HepG2 (cell line): ENCODE results near the gene ACAP1. TPM values are rescaled to one million over a fixed set of nuclear protein-coding genes. Genes with fewer than 3 reads are reported as not detected.

Source experiments
- ATRX ChIP-seq: sonication (generic); formaldehyde crosslinking; IDR thresholded peaks from 2 replicates; pipeline ENCODE4 v1.4.0; 2020; ENCODE audit warnings: missing genetic modification reagents, borderline replicate concordance
- CBFB ChIP-seq: sonication (generic); formaldehyde crosslinking; IDR thresholded peaks from 2 replicates; pipeline ENCODE4 v1.4.0; 2020; ENCODE audit warnings: missing genetic modification reagents
- MYNN ChIP-seq: sonication (generic); formaldehyde crosslinking; IDR thresholded peaks from 2 replicates; pipeline ENCODE4 v1.4.0; 2020; ENCODE audit warnings: mild to moderate bottlenecking, low read depth, missing genetic modification reagents
- PHF21A ChIP-seq: sonication (generic); formaldehyde crosslinking; IDR thresholded peaks from 2 replicates; pipeline ENCODE4 v1.5.0; 2020; ENCODE audit warnings: mild to moderate bottlenecking, missing genetic modification reagents
- SAFB2 ChIP-seq: sonication (generic); formaldehyde crosslinking; IDR thresholded peaks from 2 replicates; pipeline ENCODE4 v1.5.1; 2020; ENCODE audit warnings: missing genetic modification reagents, low read depth, mild to moderate bottlenecking, borderline replicate concordance
- SP5 ChIP-seq: IDR thresholded peaks from 2 replicates; pipeline ENCODE4 v1.6.1; 2016; ENCODE audit warnings: low read depth, borderline replicate concordance
- TCF12 ChIP-seq, 2 experiments: fragments of 450-650 bp in 1 of 2; sonication (generic) in 1 of 2; formaldehyde crosslinking in 1 of 2; IDR thresholded peaks; 2 replicates each; pipeline versions ENCODE4 v1.6.1 to v1.8.0; 2017 to 2022; ENCODE audit warnings: antibody characterized with exemption in 1 of 2, mild to moderate bottlenecking in 1 of 2, missing genetic modification reagents in 1 of 2, moderate library complexity in 1 of 2
- YEATS4 ChIP-seq: sonication (generic); formaldehyde crosslinking; IDR thresholded peaks from 2 replicates; pipeline ENCODE4 v1.4.0; 2020; ENCODE audit warnings: missing genetic modification reagents, borderline replicate concordance
- ZBTB20 ChIP-seq: sonication (generic); formaldehyde crosslinking; IDR thresholded peaks from 2 replicates; pipeline ENCODE4 v1.8.1; 2023; ENCODE audit warnings: missing genetic modification reagents, low read depth, mild to moderate bottlenecking, borderline replicate concordance
- ZFX ChIP-seq: sonication (generic); formaldehyde crosslinking; IDR thresholded peaks from 2 replicates; pipeline ENCODE4 v1.4.0; 2020; ENCODE audit warnings: mild to moderate bottlenecking, low read depth, missing genetic modification reagents, moderate library complexity
- ZKSCAN8 ChIP-seq: IDR thresholded peaks from 2 replicates; pipeline ENCODE4 v1.6.1; 2016; ENCODE audit warnings: borderline replicate concordance, missing genetic modification reagents, missing compliant biosample characterization
- ZNF160 ChIP-seq: sonication (generic); formaldehyde crosslinking; IDR thresholded peaks from 2 replicates; pipeline ENCODE4 v1.8.0; 2022; ENCODE audit warnings: mild to moderate bottlenecking, inconsistent platforms, missing genetic modification reagents
- ZNF382 ChIP-seq: sonication (generic); formaldehyde crosslinking; IDR thresholded peaks from 2 replicates; pipeline ENCODE4 v1.5.0; 2020; ENCODE audit warnings: missing genetic modification reagents, mild to moderate bottlenecking, borderline replicate concordance
- ZSCAN29 ChIP-seq: sonication (generic); formaldehyde crosslinking; conservative IDR thresholded peaks from 2 replicates; pipeline ENCODE4 v1.4.0; 2020; ENCODE audit warnings: mild to moderate bottlenecking, missing genetic modification reagents
- ZSCAN30 ChIP-seq: sonication (generic); formaldehyde crosslinking; IDR thresholded peaks from 2 replicates; pipeline ENCODE4 v1.5.0; 2020; ENCODE audit warnings: mild to moderate bottlenecking, missing genetic modification reagents
- polyA plus RNA-seq, 8 experiments: library from polyadenylated mRNA; depleted of rRNA in 3 of 8; stranded (reverse) in 7 of 8; unstranded in 1 of 8; fragments of >200 nt; fragmentation: Illumina TruSeq in 4 of 8; extraction: Trizol in 4 of 8; gene quantifications; 2 replicates each; pipeline versions ENCODE4 v1.2.1 to v1.2.3, GENCODE V29; 2011 to 2016; ENCODE audit warnings: low read depth in 4 of 8, missing spikeins in 1 of 8, mixed read lengths in 1 of 8; ENCODE audit not compliant: insufficient read depth in 1 of 8
- total RNA-seq, 5 experiments: library from RNA; depleted of rRNA; stranded (reverse); fragments of >200 nt; fragmentation: Illumina TruSeq; extraction: Trizol; gene quantifications; 2 replicates each; pipeline ENCODE4 v1.2.3, GENCODE V29; 2016; ENCODE audit warnings: low read depth in 1 of 5
- TF ChIP-seq, protein P1 (sequence below), 2 experiments: sonication (generic) in 1 of 2; formaldehyde crosslinking in 1 of 2; IDR thresholded peaks; 2 replicates each; pipeline versions ENCODE4 v1.4.0 to v1.6.1; 2018 to 2020; ENCODE audit warnings: missing genetic modification reagents in 2 of 2, borderline replicate concordance in 1 of 2, low read depth in 1 of 2, mild to moderate bottlenecking in 1 of 2, missing biosample characterization in 1 of 2
- TF ChIP-seq, protein P2 (sequence below): IDR thresholded peaks from 2 replicates; pipeline ENCODE4 v1.6.1; 2016; ENCODE audit warnings: missing genetic modification reagents, missing compliant biosample characterization
- TF ChIP-seq, protein P3 (sequence below): sonication (generic); formaldehyde crosslinking; IDR thresholded peaks from 2 replicates; pipeline ENCODE4 v1.5.0; 2020; ENCODE audit warnings: mild to moderate bottlenecking, missing genetic modification reagents, borderline replicate concordance
- TF ChIP-seq, protein P4 (sequence below): sonication (generic); formaldehyde crosslinking; conservative IDR thresholded peaks from 2 replicates; pipeline ENCODE4 v1.8.0; 2022; ENCODE audit warnings: missing genetic modification reagents
- TF ChIP-seq, protein P5 (sequence below): IDR thresholded peaks from 2 replicates; pipeline ENCODE4 v1.6.1; 2016; ENCODE audit warnings: low read depth, borderline replicate concordance
- TF ChIP-seq, protein P6 (sequence below): IDR thresholded peaks from 2 replicates; pipeline ENCODE4 v1.6.1; 2018; ENCODE audit warnings: missing genetic modification reagents, mild to moderate bottlenecking, missing compliant biosample characterization

ACAP1 gene
- total and polyA plus RNA-seq, 2 of the 13 experiments (the other 11 are each of a cell fraction or from before 2014, with no cell fraction given) = 1.3 to 2.5 TPM

DNA sequence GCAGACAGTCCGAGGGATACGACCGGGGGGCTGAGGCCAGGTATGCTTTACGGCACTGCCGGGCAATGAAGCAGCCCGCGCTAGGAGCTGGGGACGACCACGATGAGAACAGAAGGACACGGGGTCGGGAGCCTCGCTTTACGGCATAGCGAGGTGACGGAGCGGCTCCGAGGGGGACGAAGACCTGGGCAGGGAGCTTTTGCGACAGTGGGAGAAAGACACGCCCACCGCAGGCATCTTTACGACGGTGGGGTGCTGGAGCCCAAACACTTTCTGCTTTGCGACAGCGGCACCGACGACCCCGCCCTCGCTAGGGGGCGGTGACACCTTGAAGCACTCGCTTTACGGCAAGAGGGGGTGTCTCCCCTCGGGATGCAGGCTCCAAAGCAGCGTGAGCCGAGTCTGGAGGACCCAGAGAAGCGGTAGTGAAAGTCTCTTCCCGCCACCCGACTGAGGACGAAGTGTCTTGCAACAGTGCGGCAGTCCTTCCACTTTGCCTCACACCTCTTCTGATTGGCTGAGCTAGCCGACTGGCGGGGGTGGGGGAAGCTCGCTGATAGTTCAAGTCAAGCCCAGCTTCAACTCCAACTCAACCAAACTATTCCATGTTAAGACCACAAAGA, 6.8 kb upstream of the ACAP1 start (continued):
- TF ChIP-seq, protein P1, sequence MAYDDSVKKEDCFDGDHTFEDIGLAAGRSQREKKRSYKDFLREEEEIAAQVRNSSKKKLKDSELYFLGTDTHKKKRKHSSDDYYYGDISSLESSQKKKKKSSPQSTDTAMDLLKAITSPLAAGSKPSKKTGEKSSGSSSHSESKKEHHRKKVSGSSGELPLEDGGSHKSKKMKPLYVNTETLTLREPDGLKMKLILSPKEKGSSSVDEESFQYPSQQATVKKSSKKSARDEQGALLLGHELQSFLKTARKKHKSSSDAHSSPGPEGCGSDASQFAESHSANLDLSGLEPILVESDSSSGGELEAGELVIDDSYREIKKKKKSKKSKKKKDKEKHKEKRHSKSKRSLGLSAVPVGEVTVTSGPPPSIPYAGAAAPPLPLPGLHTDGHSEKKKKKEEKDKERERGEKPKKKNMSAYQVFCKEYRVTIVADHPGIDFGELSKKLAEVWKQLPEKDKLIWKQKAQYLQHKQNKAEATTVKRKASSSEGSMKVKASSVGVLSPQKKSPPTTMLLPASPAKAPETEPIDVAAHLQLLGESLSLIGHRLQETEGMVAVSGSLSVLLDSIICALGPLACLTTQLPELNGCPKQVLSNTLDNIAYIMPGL (CRISPR knock-in tag; IDR thresholded peaks at IDR 0.05; ENCODE audit: borderline replicate concordance in 1 of 2, low read depth in 1 of 2) = peak; percentile 56 to 74; a peak in 3 of 4 replicates
- no peak for TF ChIP-seq ZSCAN30 (CRISPR knock-in tag)
- TF ChIP-seq ZNF160 (CRISPR knock-in tag) = peak; percentile 37; the same call in 1 of the 2 replicates
- TF ChIP-seq, protein P2, sequence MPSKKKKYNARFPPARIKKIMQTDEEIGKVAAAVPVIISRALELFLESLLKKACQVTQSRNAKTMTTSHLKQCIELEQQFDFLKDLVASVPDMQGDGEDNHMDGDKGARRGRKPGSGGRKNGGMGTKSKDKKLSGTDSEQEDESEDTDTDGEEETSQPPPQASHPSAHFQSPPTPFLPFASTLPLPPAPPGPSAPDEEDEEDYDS (CRISPR knock-in tag) = peak; percentile 83
- TF ChIP-seq SP5 (CRISPR knock-in tag) = peak; percentile 69
- TF ChIP-seq, protein P3, sequence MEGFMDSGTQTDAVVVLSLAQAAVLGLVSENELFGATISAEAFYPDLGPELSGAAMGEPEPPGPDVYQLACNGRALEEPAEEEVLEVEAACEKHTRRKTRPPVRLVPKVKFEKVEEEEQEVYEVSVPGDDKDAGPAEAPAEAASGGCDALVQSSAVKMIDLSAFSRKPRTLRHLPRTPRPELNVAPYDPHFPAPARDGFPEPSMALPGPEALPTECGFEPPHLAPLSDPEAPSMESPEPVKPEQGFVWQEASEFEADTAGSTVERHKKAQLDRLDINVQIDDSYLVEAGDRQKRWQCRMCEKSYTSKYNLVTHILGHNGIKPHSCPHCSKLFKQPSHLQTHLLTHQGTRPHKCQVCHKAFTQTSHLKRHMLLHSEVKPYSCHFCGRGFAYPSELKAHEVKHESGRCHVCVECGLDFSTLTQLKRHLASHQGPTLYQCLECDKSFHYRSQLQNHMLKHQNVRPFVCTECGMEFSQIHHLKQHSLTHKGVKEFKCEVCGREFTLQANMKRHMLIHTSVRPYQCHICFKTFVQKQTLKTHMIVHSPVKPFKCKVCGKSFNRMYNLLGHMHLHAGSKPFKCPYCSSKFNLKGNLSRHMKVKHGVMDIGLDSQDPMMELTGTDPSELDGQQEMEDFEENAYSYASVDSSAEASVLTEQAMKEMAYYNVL (CRISPR knock-in tag) = peak; percentile 49; the same call in 1 of the 2 replicates
- TF ChIP-seq ATRX (CRISPR knock-in tag) = no peak
- TF ChIP-seq ZKSCAN8 (CRISPR knock-in tag) = no peak
- no peak for TF ChIP-seq ZBTB20 (CRISPR knock-in tag)
- TF ChIP-seq ZFX (CRISPR knock-in tag) = peak; percentile 74
- TF ChIP-seq TCF12 (IDR thresholded peaks at IDR 0.05) = no peak
- TF ChIP-seq TCF12 (CRISPR knock-in tag; IDR thresholded peaks at IDR 0.05) = no peak
- TF ChIP-seq SAFB2 (CRISPR knock-in tag) = peak; percentile 69; the same call in 1 of the 2 replicates
- peak; percentile 29; the same call in 1 of the 2 replicates for TF ChIP-seq MYNN (CRISPR knock-in tag)
- TF ChIP-seq, protein P4, sequence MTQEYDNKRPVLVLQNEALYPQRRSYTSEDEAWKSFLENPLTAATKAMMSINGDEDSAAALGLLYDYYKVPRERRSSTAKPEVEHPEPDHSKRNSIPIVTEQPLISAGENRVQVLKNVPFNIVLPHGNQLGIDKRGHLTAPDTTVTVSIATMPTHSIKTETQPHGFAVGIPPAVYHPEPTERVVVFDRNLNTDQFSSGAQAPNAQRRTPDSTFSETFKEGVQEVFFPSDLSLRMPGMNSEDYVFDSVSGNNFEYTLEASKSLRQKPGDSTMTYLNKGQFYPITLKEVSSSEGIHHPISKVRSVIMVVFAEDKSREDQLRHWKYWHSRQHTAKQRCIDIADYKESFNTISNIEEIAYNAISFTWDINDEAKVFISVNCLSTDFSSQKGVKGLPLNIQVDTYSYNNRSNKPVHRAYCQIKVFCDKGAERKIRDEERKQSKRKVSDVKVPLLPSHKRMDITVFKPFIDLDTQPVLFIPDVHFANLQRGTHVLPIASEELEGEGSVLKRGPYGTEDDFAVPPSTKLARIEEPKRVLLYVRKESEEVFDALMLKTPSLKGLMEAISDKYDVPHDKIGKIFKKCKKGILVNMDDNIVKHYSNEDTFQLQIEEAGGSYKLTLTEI (CRISPR knock-in tag) = no peak
- TF ChIP-seq, protein P5, sequence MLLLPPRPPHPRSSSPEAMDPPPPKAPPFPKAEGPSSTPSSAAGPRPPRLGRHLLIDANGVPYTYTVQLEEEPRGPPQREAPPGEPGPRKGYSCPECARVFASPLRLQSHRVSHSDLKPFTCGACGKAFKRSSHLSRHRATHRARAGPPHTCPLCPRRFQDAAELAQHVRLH (CRISPR knock-in tag) = peak; percentile 79; the same call in 1 of the 2 replicates
- TF ChIP-seq YEATS4 (CRISPR knock-in tag) = peak; percentile 49
- 0 out of 2 replicates have a peak, but pooled peaks have one; percentile 34 for TF ChIP-seq CBFB (CRISPR knock-in tag)
- no peak for TF ChIP-seq ZSCAN29
- no peak for TF ChIP-seq ZNF382 (CRISPR knock-in tag)
- peak; percentile 94 for TF ChIP-seq PHF21A
- TF ChIP-seq, protein P6, sequence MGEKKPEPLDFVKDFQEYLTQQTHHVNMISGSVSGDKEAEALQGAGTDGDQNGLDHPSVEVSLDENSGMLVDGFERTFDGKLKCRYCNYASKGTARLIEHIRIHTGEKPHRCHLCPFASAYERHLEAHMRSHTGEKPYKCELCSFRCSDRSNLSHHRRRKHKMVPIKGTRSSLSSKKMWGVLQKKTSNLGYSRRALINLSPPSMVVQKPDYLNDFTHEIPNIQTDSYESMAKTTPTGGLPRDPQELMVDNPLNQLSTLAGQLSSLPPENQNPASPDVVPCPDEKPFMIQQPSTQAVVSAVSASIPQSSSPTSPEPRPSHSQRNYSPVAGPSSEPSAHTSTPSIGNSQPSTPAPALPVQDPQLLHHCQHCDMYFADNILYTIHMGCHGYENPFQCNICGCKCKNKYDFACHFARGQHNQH (CRISPR knock-in tag) = peak; percentile 69
